IPS-11a (cell line): ENCODE results near the gene ITIH2.
"Not testable (repeated sequence)": the region's sequence is repeated elsewhere in the genome, so short reads cannot be mapped to it uniquely, and the experiment has no call there.

Experiments used
- H3K4me3 ChIP-seq: one replicate; pipeline ENCODE4 v1.5.1; 2013; ENCODE audit warnings: low read depth, low read length, control low read depth

Gene ITIH2, protein sequence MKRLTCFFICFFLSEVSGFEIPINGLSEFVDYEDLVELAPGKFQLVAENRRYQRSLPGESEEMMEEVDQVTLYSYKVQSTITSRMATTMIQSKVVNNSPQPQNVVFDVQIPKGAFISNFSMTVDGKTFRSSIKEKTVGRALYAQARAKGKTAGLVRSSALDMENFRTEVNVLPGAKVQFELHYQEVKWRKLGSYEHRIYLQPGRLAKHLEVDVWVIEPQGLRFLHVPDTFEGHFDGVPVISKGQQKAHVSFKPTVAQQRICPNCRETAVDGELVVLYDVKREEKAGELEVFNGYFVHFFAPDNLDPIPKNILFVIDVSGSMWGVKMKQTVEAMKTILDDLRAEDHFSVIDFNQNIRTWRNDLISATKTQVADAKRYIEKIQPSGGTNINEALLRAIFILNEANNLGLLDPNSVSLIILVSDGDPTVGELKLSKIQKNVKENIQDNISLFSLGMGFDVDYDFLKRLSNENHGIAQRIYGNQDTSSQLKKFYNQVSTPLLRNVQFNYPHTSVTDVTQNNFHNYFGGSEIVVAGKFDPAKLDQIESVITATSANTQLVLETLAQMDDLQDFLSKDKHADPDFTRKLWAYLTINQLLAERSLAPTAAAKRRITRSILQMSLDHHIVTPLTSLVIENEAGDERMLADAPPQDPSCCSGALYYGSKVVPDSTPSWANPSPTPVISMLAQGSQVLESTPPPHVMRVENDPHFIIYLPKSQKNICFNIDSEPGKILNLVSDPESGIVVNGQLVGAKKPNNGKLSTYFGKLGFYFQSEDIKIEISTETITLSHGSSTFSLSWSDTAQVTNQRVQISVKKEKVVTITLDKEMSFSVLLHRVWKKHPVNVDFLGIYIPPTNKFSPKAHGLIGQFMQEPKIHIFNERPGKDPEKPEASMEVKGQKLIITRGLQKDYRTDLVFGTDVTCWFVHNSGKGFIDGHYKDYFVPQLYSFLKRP

DNA sequence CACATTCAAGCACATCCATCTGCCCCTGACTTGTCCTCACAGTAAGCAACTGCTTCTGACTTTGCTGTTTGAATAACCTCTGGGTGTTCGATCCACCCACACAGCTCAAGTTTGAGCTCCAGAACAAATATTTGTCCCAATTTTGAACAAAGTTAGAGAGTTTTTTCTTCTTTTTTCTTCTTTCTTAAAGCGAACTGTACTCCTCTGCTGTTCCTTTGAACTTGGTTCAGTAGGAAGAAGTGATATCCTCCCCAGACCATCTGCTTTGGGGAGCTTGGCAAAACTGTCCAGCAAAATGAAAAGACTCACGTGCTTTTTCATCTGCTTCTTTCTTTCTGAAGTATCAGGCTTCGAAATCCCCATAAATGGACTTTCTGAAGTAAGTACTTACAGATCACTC lies at the start of gene ITIH2:
ITIH2 (plus strand) TSS at position 177 of the 400 bp plus-strand sequence; CDS start at position 296, 119 bp downstream.
- no peak within 1 kb of the TSS for H3K4me3 ChIP-seq

GRCh38 chr10:7657079-7657478 lies 46.0 kb upstream of the ITIH2 start:
- not testable (repeated sequence) for H3K4me3 ChIP-seq

GRCh38 chr10:7657552-7657951 lies 45.6 kb upstream of the ITIH2 start:
- no peak overlapping the region for H3K4me3 ChIP-seq

GRCh38 chr10:7659560-7659959 lies 43.6 kb upstream of the ITIH2 start:
- H3K4me3 ChIP-seq, result no peak overlapping the region

- H3K4me3 ChIP-seq, result no peak overlapping the region
These were observed 40.6 kb upstream of the ITIH2 start for GRCh38 chr10:7662522-7662921.

DNA sequence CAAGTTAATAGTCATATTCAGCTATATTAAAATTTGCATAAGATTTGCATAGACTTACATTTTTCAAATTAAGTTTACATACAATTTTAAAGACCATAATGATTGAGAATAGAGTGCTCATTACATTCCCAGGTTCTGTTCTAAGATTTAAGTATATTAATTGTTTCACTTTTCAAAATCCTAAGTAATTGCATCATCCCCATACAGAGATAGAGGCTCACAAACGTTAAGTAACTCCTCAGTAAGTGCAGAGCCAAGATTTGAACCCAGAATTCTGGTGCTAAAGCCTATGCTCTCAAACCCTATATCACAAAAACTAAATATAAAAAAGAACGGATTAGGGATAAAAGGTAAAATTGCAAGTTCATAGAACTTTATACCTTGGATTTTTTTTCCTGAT lies 38.4 kb upstream of the ITIH2 start:
- H3K4me3 ChIP-seq, result no peak overlapping the region

DNA sequence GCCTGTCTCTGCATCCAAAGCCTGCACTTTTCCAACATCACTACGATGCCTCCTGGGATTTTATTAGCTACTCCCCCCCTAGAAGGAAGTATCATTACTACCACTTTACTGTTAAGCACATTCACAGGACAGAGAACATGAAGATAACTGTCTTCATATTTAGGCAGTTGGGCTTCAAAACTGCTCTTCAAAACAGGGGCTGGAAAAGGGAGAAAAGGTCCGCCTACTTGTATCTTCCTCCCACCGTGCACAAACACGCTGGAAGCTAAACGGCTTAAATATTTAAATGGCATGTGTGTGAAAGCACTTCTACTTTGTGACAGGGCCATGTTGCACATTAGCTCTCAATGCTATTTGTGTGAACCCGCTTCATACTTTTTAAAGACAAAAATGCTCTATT lies 37.3 kb upstream of the ITIH2 start:
- H3K4me3 ChIP-seq, result no peak overlapping the region

GRCh38 chr10:7666253-7667023 lies 36.7 kb upstream of the ITIH2 start, which contains the start of gene ITIH5:
TSS of gene ITIH5 (minus strand) at chr10:7666966. CDS start at chr10:7666892, 74 bp downstream.
- peak within 1 kb of the TSS; percentile 46 for H3K4me3 ChIP-seq

DNA sequence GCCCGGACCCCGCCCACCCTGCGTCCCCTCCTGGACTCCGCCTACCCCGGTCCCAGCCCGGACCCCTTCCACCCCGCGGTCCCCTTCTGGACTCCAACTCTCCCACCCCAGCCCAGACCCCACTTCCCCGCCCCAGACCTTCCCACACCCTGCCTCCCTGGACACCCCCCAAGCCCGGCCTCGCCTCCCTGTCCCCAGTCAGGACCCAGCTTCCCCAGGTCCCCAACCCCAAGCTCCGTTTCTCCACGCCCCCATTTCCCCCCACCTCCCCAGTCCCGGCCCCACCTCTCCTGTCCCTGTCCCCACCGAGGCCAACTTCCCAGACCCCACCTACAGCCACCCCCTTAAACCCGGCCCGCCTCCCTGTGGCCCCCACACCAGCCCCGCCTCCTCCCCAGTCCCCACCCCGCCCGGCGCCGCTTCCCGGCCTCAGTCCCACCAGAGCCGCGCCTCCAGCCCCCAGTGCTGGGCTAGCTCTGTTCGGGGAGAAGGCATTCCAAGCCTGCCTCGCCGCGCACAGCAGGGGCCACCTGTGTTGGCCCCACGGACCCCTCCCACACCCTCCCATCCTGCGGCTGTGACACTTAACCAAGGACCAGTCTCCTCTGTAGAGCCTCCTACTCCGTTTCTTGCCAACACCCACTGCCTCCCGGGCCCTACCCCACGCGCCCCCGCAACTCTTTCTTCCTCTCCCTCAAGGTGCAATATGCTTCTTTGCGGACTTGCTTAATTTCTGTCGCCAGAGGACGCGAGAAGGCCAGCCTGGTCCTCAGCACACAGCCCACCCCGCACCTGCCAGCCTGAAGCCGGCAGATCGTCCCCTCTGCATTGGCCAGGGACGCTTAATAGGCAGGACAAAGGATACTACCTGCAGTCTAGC lies 35.6 kb upstream of the ITIH2 start:
- peak overlapping the region; percentile 43 for H3K4me3 ChIP-seq

GRCh38 chr10:7670157-7670556 lies 33.0 kb upstream of the ITIH2 start:
- H3K4me3 ChIP-seq, result no peak overlapping the region

- H3K4me3 ChIP-seq, result no peak overlapping the region
These were observed 30.6 kb upstream of the ITIH2 start for GRCh38 chr10:7672341-7673134.

- no peak overlapping the region for H3K4me3 ChIP-seq
These were observed 23.9 kb upstream of the ITIH2 start for GRCh38 chr10:7679256-7679655.

GRCh38 chr10:7680078-7680477 lies 23.0 kb upstream of the ITIH2 start:
- not testable (repeated sequence) for H3K4me3 ChIP-seq

DNA sequence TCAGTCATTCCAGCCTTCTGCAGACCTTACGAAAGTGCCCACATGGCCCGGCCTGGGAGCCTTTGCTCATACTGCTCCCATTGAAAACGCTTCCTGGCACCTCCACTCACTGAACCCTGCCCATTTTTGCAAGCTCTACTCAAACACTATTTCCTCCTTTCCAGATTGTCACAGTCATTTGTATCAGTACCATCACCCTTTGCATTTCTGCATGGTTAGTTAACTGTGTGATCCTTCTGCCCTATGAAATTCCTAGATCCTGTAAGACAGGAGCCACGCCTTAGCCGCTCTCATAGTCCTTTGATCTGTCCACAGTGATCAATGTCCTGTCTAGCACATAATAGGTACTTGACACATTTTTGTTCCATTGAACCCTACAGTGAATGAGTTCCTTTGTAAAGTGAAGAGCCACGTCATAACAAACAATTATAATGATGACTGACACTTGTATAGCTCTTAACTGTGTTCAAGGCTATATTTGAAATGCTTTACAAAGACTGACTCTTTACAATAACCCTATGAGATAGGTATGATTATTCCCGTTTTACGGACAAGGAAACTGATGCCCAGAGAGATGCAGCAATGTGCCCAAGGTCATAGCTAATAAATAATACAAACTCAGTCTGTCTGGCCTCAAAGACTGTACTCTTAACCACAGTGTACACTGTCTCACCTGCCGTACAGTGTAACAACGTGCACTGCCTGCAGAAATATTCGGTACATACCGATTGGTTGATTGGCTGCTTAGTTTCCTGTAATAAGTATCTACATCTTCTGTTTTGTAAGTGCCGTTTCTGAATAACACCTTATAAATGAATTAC lies 16.6 kb upstream of the ITIH2 start:
- H3K4me3 ChIP-seq, result no peak overlapping the region

DNA sequence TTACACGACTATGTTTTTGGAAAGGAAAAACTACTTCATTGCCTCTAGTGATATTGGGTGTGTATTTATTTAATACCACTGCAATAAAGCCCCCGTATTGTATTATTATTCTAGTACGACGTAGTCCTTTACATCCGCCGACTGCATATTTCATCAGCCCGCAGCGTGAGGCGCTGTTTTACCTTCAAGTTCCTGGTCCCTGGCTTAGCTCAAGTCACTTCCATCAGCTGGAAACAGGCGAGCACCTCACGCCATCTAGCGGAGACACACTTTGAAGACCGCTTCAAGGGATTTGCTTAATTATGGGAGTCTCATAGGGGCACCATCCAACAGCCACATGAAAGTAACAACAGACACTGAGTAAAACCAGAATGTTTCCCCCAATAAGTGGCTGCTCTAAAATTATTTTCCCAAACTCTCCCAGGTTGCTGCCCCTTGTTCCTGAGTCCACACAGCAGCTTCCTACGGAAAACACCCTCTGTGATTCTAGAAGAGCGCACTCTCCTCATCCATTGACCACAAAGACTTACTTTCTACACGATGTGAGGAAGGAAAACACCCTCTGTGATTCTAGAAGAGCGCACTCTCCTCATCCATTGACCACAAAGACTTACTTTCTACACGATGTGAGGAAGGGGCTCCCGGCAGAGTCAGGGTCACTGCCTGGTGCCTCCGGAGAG lies 15.7 kb upstream of the ITIH2 start:
- H3K4me3 ChIP-seq, result no peak overlapping the region

DNA sequence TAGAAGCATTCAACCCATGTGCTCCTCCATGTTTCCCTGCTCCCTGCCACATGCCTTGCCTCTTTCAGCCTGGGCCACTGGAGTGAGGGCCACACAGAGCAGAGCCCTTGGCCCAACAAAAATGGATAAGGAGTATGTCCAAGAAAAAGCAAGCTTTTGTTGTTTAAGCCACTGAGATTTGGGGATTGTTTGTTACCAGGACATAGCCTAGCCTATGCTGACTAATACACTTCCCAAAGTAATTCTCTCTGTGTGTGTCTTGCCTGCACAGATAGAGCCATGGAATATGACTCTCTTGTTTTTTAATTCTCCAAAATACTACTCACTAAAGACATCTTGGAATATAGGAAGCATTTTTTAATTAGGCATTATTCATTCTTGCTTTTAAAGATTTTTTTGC lies 13.5 kb upstream of the ITIH2 start:
- H3K4me3 ChIP-seq, result no peak overlapping the region

- not testable (repeated sequence) for H3K4me3 ChIP-seq
These were observed 12.1 kb upstream of the ITIH2 start for GRCh38 chr10:7690885-7691597.
